Psoas muscle (tissue), 8 donors: ENCODE data around the gene FBXL19. TPM values are rescaled to one million over a fixed set of nuclear protein-coding genes. Genes with fewer than 3 reads are reported as not detected.

Experiments
- ATAC-seq, 4 donors: fragments of 200-7000 bp; cut with Tn5 transposase; one replicate each; pipeline ENCODE4 v1.9.1; 2020; ENCODE audit warnings: moderate library complexity in 3 of 4, mild to moderate bottlenecking in 2 of 4
- DNase-seq, 2 donors: peaks; one replicate each; pipeline ENCODE4 v3.0.0-alpha.2; 2020
- H3K27ac ChIP-seq: fragments of 200-600 bp; one replicate; pipeline ENCODE4 v1.8.0; 2022
- H3K27me3 ChIP-seq, 3 donors: fragments of 200-600 bp in 1 of 3; one replicate each; pipeline versions ENCODE4 v1.6.1 to v1.8.0; 2013 to 2022; ENCODE audit warnings: low read length in 2 of 3, mild to moderate bottlenecking in 2 of 3, moderate library complexity in 1 of 3; ENCODE audit not compliant: insufficient read depth in 3 of 3
- H3K36me3 ChIP-seq, 2 donors: fragments of 200-600 bp in 1 of 2; one replicate each; pipeline versions ENCODE4 v1.6.1 to v1.8.0; 2013 to 2022; ENCODE audit warnings: low read depth in 1 of 2, mild to moderate bottlenecking in 1 of 2, moderate library complexity in 1 of 2; ENCODE audit not compliant: insufficient read depth in 1 of 2
- H3K4me1 ChIP-seq: fragments of 200-600 bp; one replicate; pipeline ENCODE4 v1.8.0; 2022
- H3K4me3 ChIP-seq: fragments of 200-600 bp; one replicate; pipeline ENCODE4 v1.8.0; 2022; ENCODE audit warnings: mild to moderate bottlenecking
- H3K9me3 ChIP-seq: fragments of 200-600 bp; one replicate; pipeline ENCODE4 v1.8.0; 2022
- WGBS, 3 donors: extraction: QIAGEN DNeasy Blood & Tissue Kit; methylation state at CpG; one replicate each; pipeline versions ENCODE4 v1.1.6 to v1.1.7; 2013; 5-methylcytosine and 5-hydroxymethylcytosine counted together
- intact Hi-C, 2 donors: fragments of 100-400 bp; cut with DNase I; formaldehyde crosslinking; loops; one replicate each; pipeline versions ENCODE4 v1.11.0 to v1.14.2; 2022
- polyA plus RNA-seq, 3 donors: library from polyadenylated mRNA; stranded (reverse); fragments of 200-250 nt; gene quantifications; one replicate each; pipeline ENCODE4 v1.2.3, GENCODE V29; 2013
- total RNA-seq, 4 donors: library from RNA; stranded (reverse); fragmentation: NEBNext Ultra II Directional in 2 of 4; extraction: Animal tissue kit (Norgen Biotek cat#: 25700) in 2 of 4; gene quantifications; one replicate each; pipeline versions ENCODE4 v1.2.1 to v1.2.4, GENCODE V29; 2021 to 2023
- TF ChIP-seq, protein P1 (sequence below): fragments of 200-600 bp; IDR thresholded peaks from one replicate; pipeline ENCODE4 v1.8.0; 2022; ENCODE audit warnings: antibody characterized with exemption
- donor health status: healthy with polysubstance abuse.
- donor health status: DM: no; HTN: no; CAD: no; lungs with moderate emphysema.
- donor health status: Bipolar disorder and iron deficiency.
- donor health status: healthy.
- donor health status: DM: yes; HTN: yes; CAD: no.
- donor health status: DM: no; HTN: no; CAD: no.
- donor health status: DM: no; HTN: no; CAD: no.
- donor health status: DM: yes; HTN: yes; CAD: no.

FBXL19 gene
- total and polyA plus RNA-seq, 7 donors = 2.8 to 5.4 (median 4.1) TPM

DNA sequence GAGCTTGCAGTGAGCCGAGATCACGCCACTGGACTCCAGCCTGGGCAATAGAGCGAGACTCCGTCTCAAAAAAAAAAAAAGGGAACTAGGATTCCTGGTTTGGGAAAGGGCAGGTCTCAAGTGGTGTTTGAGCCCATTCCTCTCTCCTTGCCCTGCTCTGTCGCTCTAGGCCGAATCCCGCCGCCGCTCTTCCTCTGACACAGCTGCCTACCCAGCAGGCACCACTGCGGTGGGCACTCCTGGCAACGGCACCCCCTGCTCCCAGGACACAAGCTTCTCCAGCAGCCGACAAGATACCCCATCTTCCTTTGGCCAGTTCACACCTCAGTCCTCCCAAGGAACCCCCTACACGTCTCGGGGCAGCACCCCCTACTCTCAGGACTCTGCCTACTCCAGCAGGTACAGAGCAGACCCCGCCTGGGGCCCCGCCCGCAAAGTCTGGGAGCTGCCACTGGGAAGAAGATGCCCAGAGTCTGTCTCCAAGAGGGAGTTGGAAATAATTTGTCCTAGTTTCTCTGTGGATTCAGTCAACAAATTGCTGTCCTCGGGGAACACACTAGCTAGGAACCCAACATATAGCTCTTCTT, 40.6 kb downstream of the FBXL19 start:
- Histone ChIP-seq H3K4me3 (no peak overlapping the region), H3K4me1 (peaks cover 8% of the 10 kb centered on the region), H3K9me3 (no peaks in the 10 kb centered on the region), H3K27me3 (no peaks in the 10 kb centered on the region), H3K27ac (no peak overlapping the region), H3K36me3 (peaks cover 12 to 100% of the 10 kb centered on the region in 2 donors)
- no peak for DNase-seq
- TF ChIP-seq, protein P1, sequence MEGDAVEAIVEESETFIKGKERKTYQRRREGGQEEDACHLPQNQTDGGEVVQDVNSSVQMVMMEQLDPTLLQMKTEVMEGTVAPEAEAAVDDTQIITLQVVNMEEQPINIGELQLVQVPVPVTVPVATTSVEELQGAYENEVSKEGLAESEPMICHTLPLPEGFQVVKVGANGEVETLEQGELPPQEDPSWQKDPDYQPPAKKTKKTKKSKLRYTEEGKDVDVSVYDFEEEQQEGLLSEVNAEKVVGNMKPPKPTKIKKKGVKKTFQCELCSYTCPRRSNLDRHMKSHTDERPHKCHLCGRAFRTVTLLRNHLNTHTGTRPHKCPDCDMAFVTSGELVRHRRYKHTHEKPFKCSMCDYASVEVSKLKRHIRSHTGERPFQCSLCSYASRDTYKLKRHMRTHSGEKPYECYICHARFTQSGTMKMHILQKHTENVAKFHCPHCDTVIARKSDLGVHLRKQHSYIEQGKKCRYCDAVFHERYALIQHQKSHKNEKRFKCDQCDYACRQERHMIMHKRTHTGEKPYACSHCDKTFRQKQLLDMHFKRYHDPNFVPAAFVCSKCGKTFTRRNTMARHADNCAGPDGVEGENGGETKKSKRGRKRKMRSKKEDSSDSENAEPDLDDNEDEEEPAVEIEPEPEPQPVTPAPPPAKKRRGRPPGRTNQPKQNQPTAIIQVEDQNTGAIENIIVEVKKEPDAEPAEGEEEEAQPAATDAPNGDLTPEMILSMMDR = no peak
- intact Hi-C loops = no loop called here
- no peak for ATAC-seq
- WGBS, 3 donors = 89 to 91% (median 91%) methylated on average over 14 to 18 of the region's 18 CpGs

- no peak for DNase-seq
- ATAC-seq = no peak
- 87 to 88% (median 88%) methylated on average over 31 to 33 of the region's 33 CpGs for WGBS, 3 donors
- H3K4me3 ChIP-seq = no peak overlapping the region
- peaks cover 10 to 100% of the 10 kb centered on the region in 2 donors for H3K36me3 ChIP-seq
- H3K9me3 ChIP-seq = no peaks in the 10 kb centered on the region
- H3K27ac ChIP-seq = no peak overlapping the region
- no peaks in the 10 kb centered on the region for H3K27me3 ChIP-seq
- TF ChIP-seq, protein P1 = no peak
- intact Hi-C loops = no loop called here
- H3K4me1 ChIP-seq = peaks cover 2% of the 10 kb centered on the region
Measured at GRCh38 chr16:30964574-30965226, 41.3 kb downstream of the FBXL19 start.

DNA sequence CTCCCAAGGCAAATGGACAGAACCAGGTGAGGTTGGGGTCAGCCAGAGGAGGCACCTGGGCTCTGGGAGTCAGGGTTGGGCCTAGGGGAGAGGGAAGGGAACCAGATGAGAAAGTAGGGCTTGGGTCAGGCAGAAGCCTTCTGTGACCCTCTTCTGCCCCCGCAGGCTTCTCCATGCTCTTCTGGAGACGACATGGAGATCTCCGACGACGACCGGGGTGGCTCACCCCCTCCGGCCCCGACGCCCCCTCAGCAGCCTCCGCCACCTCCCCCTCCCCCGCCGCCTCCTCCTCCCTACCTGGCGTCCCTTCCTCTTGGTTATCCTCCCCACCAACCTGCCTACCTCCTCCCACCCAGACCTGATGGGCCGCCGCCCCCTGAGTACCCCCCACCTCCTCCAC, 42.1 kb downstream of the FBXL19 start:
- peaks cover 10 to 100% of the 10 kb centered on the region in 2 donors for H3K36me3 ChIP-seq

DNA sequence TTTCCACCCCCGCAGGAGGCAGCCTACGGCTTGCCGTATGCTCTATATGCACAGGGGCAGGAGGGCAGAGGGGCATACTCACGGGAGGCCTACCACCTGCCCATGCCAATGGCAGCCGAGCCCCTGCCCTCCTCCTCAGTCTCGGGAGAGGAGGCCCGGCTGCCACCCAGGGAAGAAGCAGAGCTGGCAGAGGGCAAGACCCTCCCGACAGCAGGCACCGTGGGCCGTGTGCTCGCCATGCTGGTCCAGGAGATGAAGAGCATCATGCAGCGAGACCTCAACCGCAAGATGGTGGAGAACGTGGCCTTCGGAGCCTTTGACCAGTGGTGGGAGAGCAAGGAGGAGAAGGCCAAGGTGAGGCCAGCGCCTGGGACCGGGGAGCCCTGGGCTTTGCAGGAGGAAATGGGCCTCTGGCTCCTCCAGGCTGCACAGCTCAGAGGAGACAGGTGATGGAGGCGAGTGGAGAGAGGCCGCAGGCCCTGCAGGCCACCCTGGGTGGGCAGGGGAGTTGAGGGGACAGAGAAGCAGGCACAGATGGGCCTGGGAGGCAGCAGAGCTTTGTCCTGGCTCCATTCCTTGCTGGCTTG, 42.8 kb downstream of the FBXL19 start:
- no peaks in the 10 kb centered on the region for H3K27me3 ChIP-seq
- H3K27ac ChIP-seq = no peak overlapping the region
- ATAC-seq (no peak), DNase-seq (no peak)
- H3K36me3 ChIP-seq = peaks cover 10 to 100% of the 10 kb centered on the region in 2 donors
- no peaks in the 10 kb centered on the region for H3K4me1 ChIP-seq
- H3K4me3 ChIP-seq = no peak overlapping the region
- TF ChIP-seq, protein P1 = no peak
- 88 to 92% (median 88%) methylated on average over 18 to 19 of the region's 19 CpGs for WGBS, 3 donors
- intact Hi-C loops = no loop called here
- no peaks in the 10 kb centered on the region for H3K9me3 ChIP-seq

More for the DNA sequence above, 42.1 kb downstream of the FBXL19 start:
- ATAC-seq (no peak), DNase-seq (no peak)
- no peak overlapping the region for H3K4me3 ChIP-seq
- TF ChIP-seq, protein P1 = no peak
- H3K27me3 ChIP-seq = no peaks in the 10 kb centered on the region
- no peaks in the 10 kb centered on the region for H3K4me1 ChIP-seq
- intact Hi-C loops = no loop called here
- 86 to 94% (median 86%) methylated on average over 5 to 15 of the region's 15 CpGs for WGBS, 3 donors
- no peaks in the 10 kb centered on the region for H3K9me3 ChIP-seq
- H3K27ac ChIP-seq = no peak overlapping the region
